OCI-LY7 (cell line): ENCODE results near the gene SLC17A8. TPM values are rescaled to one million over a fixed set of nuclear protein-coding genes. Genes with fewer than 3 reads are reported as not detected.

Experiments
- BruUV-seq: library from RNA; stranded (reverse); fragments of 400-500 nt; replicated peaks from 2 replicates; lab custom pipeline; 2021; lab: Mats Ljungman, UMichigan
- CTCF ChIA-PET: fragments of 300-600 bp; sonication (Branson Sonifier 250); formaldehyde crosslinking; loops from one replicate; lab custom pipeline; 2022; ENCODE audit warnings: antibody characterized with exemption; ENCODE audit not compliant: unreplicated experiment; lab: Charles Lee
- POLR2A ChIA-PET: fragments of 300-600 bp; sonication (Branson Sonifier 250); formaldehyde crosslinking; loops from one replicate; lab custom pipeline; 2022; ENCODE audit warnings: antibody characterized with exemption; lab: Charles Lee
- DNase-seq: peaks from one replicate; pipeline ENCODE4 v3.0.0-alpha.2; 2015; ENCODE audit warnings: low spot score
- H2AFZ ChIP-seq: fragments of 200-600 bp; sonication (generic), shearing (Covaris generic); 2 replicates; pipeline ENCODE4 v1.6.1; 2014; ENCODE audit warnings: mild to moderate bottlenecking, antibody characterized with exemption, low read length, moderate library complexity
- H3K27ac ChIP-seq: fragments of 200-600 bp; sonication (generic); 2 replicates; pipeline ENCODE4 v1.5.1; 2014; ENCODE audit warnings: mixed run types, low read depth, mild to moderate bottlenecking, moderate library complexity, low read length, inconsistent platforms; ENCODE audit not compliant: poor library complexity, severe bottlenecking
- H3K36me3 ChIP-seq: fragments of 200-600 bp; sonication (generic); 2 replicates; pipeline ENCODE4 v1.6.1; 2014; ENCODE audit warnings: mild to moderate bottlenecking, antibody characterized with exemption, low read length, moderate library complexity, mixed read lengths; ENCODE audit not compliant: insufficient read depth
- H3K4me1 ChIP-seq: fragments of 200-600 bp; sonication (generic); 2 replicates; pipeline ENCODE4 v1.5.1; 2014; ENCODE audit warnings: mild to moderate bottlenecking, low read length; ENCODE audit not compliant: insufficient read depth, poor library complexity, severe bottlenecking
- H3K4me2 ChIP-seq: fragments of 200-600 bp; sonication (generic); 2 replicates; pipeline ENCODE4 v1.6.1; 2014; ENCODE audit warnings: mild to moderate bottlenecking, low read length
- H3K4me3 ChIP-seq: fragments of 200-600 bp; sonication (generic); 2 replicates; pipeline ENCODE4 v1.5.1; 2014; ENCODE audit warnings: mild to moderate bottlenecking, low read depth, low read length; ENCODE audit not compliant: poor library complexity, severe bottlenecking
- H3K79me2 ChIP-seq: fragments of 200-600 bp; sonication (generic); 2 replicates; pipeline ENCODE4 v1.6.1; 2016; ENCODE audit warnings: low read depth, mild to moderate bottlenecking, low read length, moderate library complexity, mixed read lengths; ENCODE audit not compliant: insufficient read depth
- H3K9me2 ChIP-seq: fragments of 200-600 bp; sonication (generic); 2 replicates; pipeline ENCODE4 v1.6.1; 2016; ENCODE audit warnings: mild to moderate bottlenecking, low read length, mixed read lengths; ENCODE audit not compliant: insufficient read depth
- H3K9me3 ChIP-seq: fragments of 200-600 bp; sonication (generic); 2 replicates; pipeline ENCODE4 v1.6.1; 2014; ENCODE audit warnings: mild to moderate bottlenecking, mixed run types, low read length, mixed read lengths
- H4K20me1 ChIP-seq: fragments of 200-600 bp; sonication (generic); 2 replicates; pipeline ENCODE4 v1.6.1; 2014; ENCODE audit warnings: mild to moderate bottlenecking, antibody characterized with exemption, low read length, moderate library complexity, mixed read lengths; ENCODE audit not compliant: insufficient read depth
- CTCF ChIP-seq: fragments of 200-600 bp; sonication (generic); conservative IDR thresholded peaks from 2 replicates; pipeline ENCODE4 v1.5.1; 2014; ENCODE audit warnings: mild to moderate bottlenecking, antibody characterized with exemption, low read length, moderate library complexity, mixed read lengths
- EZH2phosphoT487 ChIP-seq: fragments of 200-600 bp; sonication (generic); IDR thresholded peaks from 2 replicates; pipeline ENCODE4 v1.6.1; 2018; ENCODE audit warnings: low read depth, borderline replicate concordance, mild to moderate bottlenecking, mixed run types, antibody characterized with exemption, low read length, moderate library complexity, mixed read lengths
- intact Hi-C: fragments of 100-400 bp; cut with micrococcal nuclease; formaldehyde crosslinking; loops from one replicate; pipeline ENCODE4 v1.10.0; 2022; ENCODE audit not compliant: unreplicated experiment
- total RNA-seq, 2 experiments: library from RNA; depleted of rRNA in 1 of 2; stranded (reverse); fragments of >200 nt in 1 of 2; shearing (Covaris generic) in 1 of 2; gene quantifications; 2 replicates each; pipeline ENCODE4 v1.2.3, GENCODE V29; 2014 to 2022

The SLC17A8 gene
- total RNA-seq, 2 experiments from 2014 or later: not detected

DNA sequence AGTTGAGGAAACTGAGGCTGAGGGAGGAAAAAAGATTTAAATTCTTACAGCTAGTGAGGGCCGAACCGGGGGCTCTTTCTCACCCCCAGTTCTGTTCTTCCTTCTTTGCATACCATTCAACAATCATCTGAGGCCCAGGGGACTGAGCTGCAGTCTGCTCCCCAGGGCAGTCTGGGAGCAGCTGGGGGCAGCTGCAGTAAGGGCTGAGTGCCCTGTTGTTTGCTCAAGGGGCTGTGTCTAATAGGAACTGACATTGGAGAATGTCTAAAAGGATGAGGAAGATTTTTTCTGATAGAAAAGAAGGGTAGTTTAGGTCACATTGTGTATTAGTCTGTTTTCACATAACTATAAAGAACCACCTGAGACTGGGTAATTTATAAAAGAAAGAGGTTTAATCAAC is 42.2 kb downstream of the SLC17A8 start:
- Histone ChIP-seq H3K4me3 (no peak overlapping the region), H3K36me3 (no peaks in the 10 kb centered on the region), H4K20me1 (no peaks in the 10 kb centered on the region), H3K9me3 (no peaks in the 10 kb centered on the region), H3K79me2 (no peaks in the 10 kb centered on the region), H3K27ac (no peak overlapping the region), H2AFZ (no peak overlapping the region), H3K4me2 (no peak overlapping the region), H3K9me2 (no peaks in the 10 kb centered on the region), H3K4me1 (no peaks in the 10 kb centered on the region)
- DNase-seq: no peak
- intact Hi-C loops: no loop called here
- TF ChIP-seq CTCF: no peak
- ChIA-PET CTCF (interaction anchor here (0.6 kb wide), 1 partner anchor 353 kb away, joined by 3 read pairs; no protein-coding TSS in a partner anchor), POLR2A (no interaction called here)
- BruUV-seq: no TSS peak

GRCh38 chr12:100401660-100402059 is 44.8 kb downstream of the SLC17A8 start:
- no peak overlapping the region for H2AFZ ChIP-seq
- no peaks in the 10 kb centered on the region for H3K9me2 ChIP-seq
- BruUV-seq: no TSS peak
- H4K20me1 ChIP-seq: no peaks in the 10 kb centered on the region
- ChIA-PET CTCF (no interaction called here), POLR2A (interaction anchor here (0.7 kb wide), 1 partner anchor 383 kb away, joined by 3 read pairs; no protein-coding TSS in a partner anchor)
- DNase-seq: no peak
- H3K4me2 ChIP-seq: no peak overlapping the region
- no peaks in the 10 kb centered on the region for H3K4me1 ChIP-seq
- H3K36me3 ChIP-seq: no peaks in the 10 kb centered on the region
- no peaks in the 10 kb centered on the region for H3K9me3 ChIP-seq
- no peak overlapping the region for H3K27ac ChIP-seq
- no peak overlapping the region for H3K4me3 ChIP-seq
- no peak for TF ChIP-seq CTCF
- TF ChIP-seq EZH2phosphoT487: no peak
- H3K79me2 ChIP-seq: no peaks in the 10 kb centered on the region
- intact Hi-C loops: no loop called here

DNA sequence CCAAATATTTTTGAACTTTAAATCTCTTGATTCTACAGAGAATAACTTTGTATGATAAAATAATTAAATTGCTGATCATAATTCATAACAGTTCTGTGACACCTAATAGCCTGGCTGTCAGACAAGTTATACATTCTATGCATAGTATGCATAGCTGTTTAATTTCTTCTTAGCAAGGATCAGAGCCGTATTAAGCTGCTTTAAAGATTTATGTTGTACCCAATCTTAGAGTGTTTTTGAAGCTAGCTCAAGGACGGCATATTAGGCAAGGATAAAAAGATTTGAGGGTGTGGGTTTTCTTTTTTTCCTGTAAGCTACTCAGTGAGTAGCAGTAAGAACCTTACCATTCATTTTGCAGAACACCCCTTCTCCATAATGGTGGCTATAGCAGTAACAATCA is 45.9 kb downstream of the SLC17A8 start:
- POLR2A ChIA-PET: no interaction called here

More for the DNA sequence above, 45.9 kb downstream of the SLC17A8 start:
- Histone ChIP-seq H3K4me3 (no peak overlapping the region), H3K4me2 (no peak overlapping the region), H3K36me3 (no peaks in the 10 kb centered on the region), H4K20me1 (no peaks in the 10 kb centered on the region), H3K79me2 (no peaks in the 10 kb centered on the region), H3K4me1 (no peaks in the 10 kb centered on the region), H3K27ac (no peak overlapping the region), H2AFZ (no peak overlapping the region), H3K9me3 (no peaks in the 10 kb centered on the region), H3K9me2 (no peaks in the 10 kb centered on the region)
- intact Hi-C loops: no loop called here
- BruUV-seq: no TSS peak
- TF ChIP-seq EZH2phosphoT487 (no peak), CTCF (no peak)
- CTCF ChIA-PET: no interaction called here
- DNase-seq: no peak
